Stimulated activated CD4-positive, alpha-beta T cell treated with anti-CD3 and anti-CD28 coated beads, Interleukin-2, amount 100 ng/mL, for 48 hours (primary cell): ENCODE measurements around the gene INSR.

ENCODE experiments used
- DNase-seq, 2 donors: peaks; one replicate each; pipeline ENCODE4 v3.0.0-alpha.2; 2020

Gene INSR

DNA sequence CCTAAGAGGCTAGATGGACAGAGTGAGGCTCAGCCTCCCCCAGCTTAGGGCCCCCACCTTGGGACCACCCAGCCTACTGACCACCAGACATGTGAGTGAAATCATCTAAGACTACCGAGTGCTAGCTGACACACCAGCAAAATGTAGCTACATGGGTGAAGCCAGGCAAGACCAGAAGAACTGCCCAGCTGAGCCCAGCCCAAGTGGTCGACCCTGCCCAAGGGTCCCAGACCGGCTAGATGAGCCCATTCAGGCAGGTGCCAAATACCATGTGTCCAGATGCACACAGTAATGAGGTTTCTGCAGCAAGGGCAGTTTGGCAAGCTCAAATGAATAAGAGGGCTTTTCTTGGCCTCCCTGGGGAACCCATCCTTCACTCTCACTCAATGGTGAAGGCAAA, 168.1 kb downstream of the INSR start:
- no peak for DNase-seq

GRCh38 chr19:7125221-7125620, 169.0 kb downstream of the INSR start:
- DNase-seq, result no peak

DNA sequence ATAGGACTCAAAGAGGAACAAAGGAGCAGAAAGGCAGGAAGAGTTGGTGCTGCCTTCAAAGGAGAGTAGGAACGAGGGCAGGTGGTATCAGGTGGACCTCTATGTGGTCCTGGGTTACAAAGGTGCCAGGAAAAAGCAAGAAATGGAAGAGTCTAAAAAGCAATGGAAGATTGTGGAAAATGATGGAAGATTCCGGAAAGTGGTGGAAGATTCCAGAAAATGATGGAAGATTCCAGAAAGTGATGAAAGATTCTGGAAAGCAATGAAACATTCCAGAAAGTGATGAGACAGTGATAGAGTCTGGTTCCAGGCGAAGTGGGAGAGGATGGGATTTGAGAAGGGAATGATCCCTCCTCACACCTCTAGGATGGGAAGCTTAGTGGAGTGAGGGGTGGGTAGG, 169.4 kb downstream of the INSR start:
- no peak for DNase-seq

DNA sequence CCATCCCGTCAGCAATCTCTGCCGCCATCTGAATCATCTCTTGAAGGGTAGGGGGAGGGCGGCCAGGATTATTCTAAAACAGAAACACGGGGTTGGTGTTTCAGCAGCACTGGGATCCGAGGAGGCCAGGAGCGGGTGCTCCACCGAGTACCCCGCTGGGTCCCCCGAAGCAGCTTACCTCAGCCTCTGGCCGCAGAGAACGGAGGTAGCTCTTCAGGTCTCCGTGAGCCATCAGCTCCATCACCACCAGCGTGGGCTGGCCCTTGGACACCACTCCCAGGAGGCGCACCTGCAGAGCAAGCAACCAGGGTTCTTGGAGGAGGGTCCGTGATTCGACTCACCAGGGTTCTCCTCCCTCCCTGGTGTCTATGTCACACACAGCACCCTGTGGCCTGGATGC, 171.5 kb downstream of the INSR start:
- DNase-seq, result no peak

DNA sequence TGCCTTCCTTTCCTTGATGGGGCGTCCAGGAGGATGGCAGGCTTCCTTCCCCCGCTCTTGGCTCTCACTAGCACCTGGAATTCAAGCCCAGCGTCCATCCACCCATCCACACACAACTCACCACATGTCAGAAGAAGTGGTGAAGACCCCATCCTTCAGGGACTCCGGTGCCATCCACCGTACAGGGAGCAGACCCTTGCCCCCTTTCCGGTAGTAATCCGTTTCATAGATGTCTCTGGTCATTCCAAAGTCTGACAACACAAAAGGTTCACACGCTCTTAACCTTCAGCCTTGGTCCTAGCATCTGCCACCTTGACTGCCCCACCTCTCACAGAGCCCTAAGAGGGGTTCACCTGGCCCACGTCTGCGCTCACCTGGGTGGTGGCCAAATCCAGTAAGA, 173.7 kb downstream of the INSR start:
- no peak for DNase-seq

DNA sequence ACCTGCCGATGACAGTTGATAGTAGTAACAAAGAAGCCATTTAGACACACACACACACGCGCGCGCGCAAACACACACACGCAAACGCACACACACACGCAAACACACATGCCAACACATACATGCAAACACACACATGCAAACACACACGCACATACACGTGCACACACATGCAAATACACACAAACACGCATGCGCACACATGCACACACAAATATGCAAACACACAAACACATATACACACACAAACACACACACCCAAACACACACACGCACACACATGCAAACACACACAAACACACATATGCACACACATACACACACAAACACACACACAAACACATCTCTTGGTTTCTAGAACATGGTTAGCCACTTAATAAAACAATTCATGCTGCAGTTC, 174.6 kb downstream of the INSR start:
- DNase-seq, result no peak

DNA sequence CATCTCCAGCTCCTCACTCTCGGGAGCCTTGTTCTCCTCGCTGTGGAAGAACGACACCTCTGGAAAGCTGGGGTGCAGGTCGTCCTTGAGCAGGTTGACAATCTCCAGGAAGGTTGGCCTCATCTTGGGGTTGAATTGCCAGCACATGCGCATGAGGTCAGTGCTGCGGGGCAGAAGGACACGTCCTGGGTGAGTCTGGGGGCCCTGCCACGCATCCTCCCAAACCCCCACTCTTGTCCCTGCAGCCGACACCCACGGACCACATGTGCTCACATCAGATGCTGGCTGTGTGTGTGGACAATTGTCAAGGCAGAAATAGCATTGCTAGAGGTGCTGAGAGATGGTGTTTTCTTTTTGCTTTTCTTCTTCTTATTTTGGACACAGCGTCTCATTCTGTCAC, 177.0 kb downstream of the INSR start:
- DNase-seq, result no peak

DNA sequence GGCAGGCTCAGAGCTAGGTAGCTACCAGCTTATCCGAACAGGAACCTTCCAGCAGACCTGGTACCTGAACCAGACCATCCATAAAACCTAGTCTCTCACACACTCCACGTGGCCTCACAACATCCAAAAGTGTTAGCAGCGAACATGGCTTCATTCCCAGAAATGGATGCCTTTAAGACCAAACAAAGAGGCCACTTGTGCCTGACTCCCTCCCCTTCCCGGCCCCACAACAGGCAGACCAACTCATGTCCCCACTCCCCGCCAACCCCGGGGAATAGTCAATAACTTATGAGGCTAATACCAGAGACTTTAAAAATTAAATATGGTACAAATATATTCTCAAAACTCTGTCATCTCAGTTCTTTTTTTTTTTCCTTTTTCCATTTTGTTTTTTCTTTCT, 178.5 kb downstream of the INSR start:
- DNase-seq, result no peak

DNA sequence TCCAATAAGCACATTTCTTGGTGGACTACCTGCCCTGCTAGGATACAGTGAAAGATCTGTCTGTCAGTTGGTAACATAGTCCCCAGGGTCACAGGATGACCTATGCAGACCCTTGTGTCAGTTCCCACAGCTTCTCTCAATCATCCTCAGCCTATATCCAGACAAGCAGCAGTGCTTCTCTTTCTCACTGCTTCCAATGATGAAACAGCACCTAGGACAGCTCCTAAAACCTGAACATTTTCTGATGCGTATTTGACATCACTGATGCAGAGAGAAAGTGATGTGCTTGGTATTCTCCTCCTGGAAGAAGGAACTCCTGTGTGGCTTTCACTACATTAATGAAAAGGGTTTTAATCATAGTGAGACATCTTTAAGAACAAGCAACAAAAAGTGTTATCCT, 181.0 kb downstream of the INSR start:
- no peak for DNase-seq

DNA sequence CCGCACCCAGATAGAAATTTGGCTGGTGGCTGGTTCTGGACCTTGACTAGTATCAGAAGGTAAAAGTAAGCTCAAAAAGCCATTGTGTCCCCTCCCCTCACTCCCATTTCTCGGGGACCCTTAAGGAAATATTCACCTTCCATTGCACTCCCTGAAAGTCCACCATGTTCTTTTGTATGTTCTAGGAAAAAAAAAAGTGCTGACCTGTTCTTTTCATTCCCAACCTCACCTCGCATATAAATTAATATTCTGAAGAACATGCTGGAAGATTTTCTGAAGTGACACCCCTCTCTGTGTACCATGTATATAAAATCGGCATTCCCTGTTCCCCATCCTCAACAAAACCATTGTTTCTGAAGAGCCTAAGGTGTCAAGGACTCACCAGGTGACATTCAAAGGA, 181.5 kb downstream of the INSR start:
- no peak for DNase-seq

- DNase-seq, result no peak
Measured at GRCh38 chr19:7109678-7110289, 184.4 kb downstream of the INSR start.

DNA sequence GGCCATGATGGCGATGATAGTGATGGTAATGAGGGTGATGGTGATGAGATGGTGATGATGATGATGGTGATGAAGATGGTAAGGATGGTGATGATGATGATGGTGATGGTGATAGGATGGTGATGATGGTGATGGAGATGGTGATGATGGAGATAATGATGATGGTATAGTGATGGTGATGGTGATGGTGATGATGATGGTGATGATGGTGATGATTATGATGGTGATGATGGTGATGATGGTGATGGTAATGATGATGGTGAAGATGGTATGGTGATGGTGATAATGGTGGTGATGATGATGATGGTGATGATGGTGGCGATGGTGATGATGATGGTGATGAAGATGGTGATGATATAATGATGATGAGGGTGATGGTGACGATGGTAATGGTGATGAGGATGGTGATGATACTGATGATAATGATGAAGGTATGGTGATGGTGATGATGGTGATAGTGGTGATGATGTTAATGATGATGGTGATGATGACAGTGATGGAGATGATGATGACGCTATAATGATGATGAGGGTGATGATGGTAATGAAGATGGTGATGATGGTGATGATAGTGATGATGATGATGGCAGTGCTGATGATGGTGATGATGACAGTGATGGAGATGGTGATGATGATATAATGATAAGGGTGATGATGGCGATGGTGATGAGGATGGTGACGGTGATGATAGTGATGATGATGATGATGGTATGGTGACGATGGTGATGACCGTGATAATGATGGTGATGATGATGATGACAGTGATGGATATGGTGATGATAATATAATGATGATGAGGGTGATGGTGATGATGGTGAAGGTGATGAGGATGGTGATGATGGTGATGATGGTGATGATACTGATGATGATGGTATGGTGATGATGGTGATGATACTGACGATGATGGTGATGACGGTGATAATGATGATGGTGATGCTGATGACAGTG, 187.2 kb downstream of the INSR start:
- DNase-seq, result no peak

- no peak for DNase-seq
Measured at GRCh38 chr19:7104747-7105447, 189.3 kb downstream of the INSR start.

- DNase-seq, result no peak
Measured at GRCh38 chr19:7101498-7102253, 192.5 kb downstream of the INSR start.

GRCh38 chr19:7099597-7099921, 194.7 kb downstream of the INSR start:
- DNase-seq, result peak; percentile 80 to 83

GRCh38 chr19:7098701-7099596, 195.3 kb downstream of the INSR start:
- DNase-seq, result peak; percentile 87 to 88

DNA sequence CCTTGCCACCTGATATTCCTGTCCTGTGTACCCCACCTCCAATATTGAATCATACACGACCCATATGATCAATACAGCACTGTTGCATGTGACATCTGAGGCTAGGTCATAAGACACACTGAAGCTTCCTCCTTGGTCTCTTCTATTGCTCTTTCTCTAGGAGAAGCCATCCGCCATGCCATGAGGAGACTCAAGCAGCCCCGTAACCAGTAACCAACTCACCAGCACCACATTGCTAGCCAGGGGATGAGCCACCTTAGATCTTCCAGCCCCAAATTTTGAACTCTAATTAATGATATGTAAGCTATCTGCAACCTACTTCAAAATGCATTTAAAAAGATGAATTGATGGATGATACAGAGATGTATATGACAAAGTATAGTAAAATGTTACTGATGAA, 196.1 kb downstream of the INSR start:
- no peak for DNase-seq

DNA sequence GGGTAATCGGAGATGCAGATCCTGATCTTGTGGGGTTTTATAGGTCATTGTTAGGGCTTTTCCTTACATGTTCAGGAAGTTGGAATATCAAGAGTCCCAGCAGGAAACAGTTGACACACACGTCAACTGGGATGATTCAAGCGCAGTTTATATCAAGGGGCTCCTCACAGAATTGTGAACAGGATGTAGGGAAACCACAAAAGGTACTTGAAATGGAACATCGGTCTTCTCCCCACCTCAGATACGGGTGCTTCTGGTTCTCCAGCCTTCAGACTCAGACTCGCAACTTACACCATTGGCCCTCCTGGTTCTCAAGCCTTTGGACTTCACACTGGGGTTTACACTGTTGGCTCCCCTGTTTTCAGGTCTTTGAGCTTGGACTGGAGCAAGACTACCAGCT, 205.2 kb downstream of the INSR start:
- DNase-seq, result no peak

DNA sequence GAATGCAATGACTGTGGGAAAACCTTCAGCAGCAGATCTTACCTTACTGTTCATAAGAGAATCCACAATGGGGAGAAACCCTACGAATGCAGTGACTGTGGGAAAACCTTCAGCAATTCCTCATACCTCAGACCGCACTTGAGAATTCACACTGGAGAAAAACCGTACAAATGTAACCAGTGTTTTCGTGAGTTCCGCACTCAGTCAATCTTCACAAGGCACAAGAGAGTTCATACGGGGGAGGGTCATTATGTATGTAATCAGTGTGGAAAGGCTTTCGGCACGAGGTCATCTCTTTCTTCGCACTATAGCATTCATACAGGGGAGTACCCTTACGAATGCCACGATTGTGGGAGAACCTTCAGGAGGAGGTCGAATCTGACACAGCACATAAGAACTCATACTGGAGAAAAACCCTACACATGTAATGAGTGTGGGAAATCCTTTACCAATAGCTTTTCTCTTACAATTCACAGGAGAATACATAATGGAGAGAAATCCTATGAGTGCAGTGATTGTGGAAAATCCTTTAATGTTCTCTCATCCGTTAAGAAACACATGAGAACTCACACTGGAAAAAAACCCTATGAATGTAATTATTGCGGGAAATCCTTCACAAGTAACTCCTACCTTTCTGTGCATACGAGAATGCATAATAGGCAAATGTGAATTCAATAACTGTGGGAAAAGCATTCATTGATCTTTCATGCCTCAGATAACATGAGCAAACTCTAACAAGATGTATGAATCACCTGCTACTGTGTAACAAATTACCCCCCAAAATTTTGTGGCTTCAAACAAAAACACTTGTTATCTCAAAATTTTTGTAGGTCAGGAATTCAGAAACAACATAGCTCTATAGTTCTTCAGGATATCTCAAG, 210.9 kb downstream of the INSR start:
- no peak for DNase-seq

DNA sequence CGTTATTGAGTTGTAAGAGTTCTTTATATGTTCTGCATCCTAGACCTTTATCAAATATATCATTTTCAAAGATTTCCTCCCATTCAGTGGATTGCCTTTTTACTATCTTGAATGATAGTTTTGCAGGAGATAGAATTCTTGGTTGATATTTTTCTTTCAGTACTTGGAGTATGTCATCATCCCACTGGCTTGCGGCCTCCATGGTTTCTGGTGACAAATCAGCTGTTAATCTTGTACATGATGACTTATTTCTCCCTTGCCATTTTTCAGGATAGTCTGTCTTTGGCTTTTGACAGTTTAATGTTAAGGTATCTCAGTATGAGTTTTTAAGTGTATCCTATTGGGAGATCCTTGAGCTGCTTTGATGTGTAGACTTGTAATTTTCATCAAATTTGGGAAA, 216.2 kb downstream of the INSR start:
- DNase-seq, result no peak

- DNase-seq, result no peak
Measured at GRCh38 chr19:7076151-7076550, 218.1 kb downstream of the INSR start.
